Panc1 (cell line): Measurements from ENCODE around the gene GNAS-AS1. TPM values are rescaled to one million over a fixed set of nuclear protein-coding genes. Genes with fewer than 3 reads are reported as not detected.

ENCODE experiments used
- ATAC-seq: fragments of 200-7000 bp; cut with Tn5 transposase; 2 replicates; pipeline ENCODE4 v1.9.1; 2020; ENCODE audit warnings: mild to moderate bottlenecking, moderate library complexity
- BruUV-seq: library from RNA; stranded (reverse); fragments of 400-500 nt; replicated peaks from 2 replicates; lab custom pipeline; 2021; lab: Mats Ljungman, UMichigan
- CTCF ChIA-PET: fragments of 300-600 bp; sonication (Branson Sonifier 250); formaldehyde crosslinking; loops from one replicate; lab custom pipeline; 2022; ENCODE audit warnings: antibody characterized with exemption; lab: Charles Lee
- POLR2A ChIA-PET: fragments of 300-600 bp; sonication (Branson Sonifier 250); formaldehyde crosslinking; loops from one replicate; lab custom pipeline; 2022; ENCODE audit warnings: antibody characterized with exemption; lab: Charles Lee
- DNase-seq: peaks from one replicate; pipeline ENCODE4 v3.0.0-alpha.2; 2010; ENCODE audit warnings: low read depth, low spot score
- H3K27ac ChIP-seq: 2 replicates; pipeline ENCODE4 v1.5.1; 2011; ENCODE audit warnings: mild to moderate bottlenecking, low read length, inconsistent platforms
- H3K27me3 ChIP-seq: fragments of 200-500 bp; sonication (Bioruptor generic); 2 replicates; pipeline ENCODE4 v1.6.0; 2014; ENCODE audit warnings: low read length, inconsistent platforms; ENCODE audit not compliant: control insufficient read depth, insufficient read depth
- H3K36me3 ChIP-seq: fragments of 200-500 bp; sonication (Bioruptor generic); 2 replicates; pipeline ENCODE4 v1.5.1; 2014; ENCODE audit warnings: inconsistent platforms, mild to moderate bottlenecking, low read length, moderate library complexity; ENCODE audit not compliant: control insufficient read depth, insufficient read depth
- H3K4me1 ChIP-seq: 2 replicates; pipeline ENCODE4 v1.5.1; 2011; ENCODE audit warnings: inconsistent platforms, mild to moderate bottlenecking, low read length, moderate library complexity; ENCODE audit not compliant: control insufficient read depth, insufficient read depth
- H3K4me3 ChIP-seq, 2 experiments: 2 replicates each; pipeline ENCODE4 v1.5.1; 2011 to 2012; ENCODE audit warnings: low read depth in 2 of 2, low read length in 2 of 2, mild to moderate bottlenecking in 2 of 2, inconsistent platforms in 1 of 2, moderate library complexity in 1 of 2
- H3K9me3 ChIP-seq: fragments of 200-500 bp; sonication (Bioruptor generic); 2 replicates; pipeline ENCODE4 v1.5.1; 2014; ENCODE audit warnings: low read depth, mild to moderate bottlenecking, inconsistent platforms, low read length, moderate library complexity; ENCODE audit not compliant: control insufficient read depth, insufficient read depth
- POLR2AphosphoS5 ChIP-seq: IDR thresholded peaks from 2 replicates; pipeline ENCODE4 v1.6.1; 2012; ENCODE audit warnings: mild to moderate bottlenecking, low read depth, low read length, moderate library complexity
- REST ChIP-seq, 2 experiments: IDR thresholded peaks; 2 replicates each; pipeline ENCODE4 v1.6.1; 2011 to 2012; ENCODE audit warnings: low read depth in 2 of 2, control low read depth in 1 of 2, low read length in 1 of 2, mild to moderate bottlenecking in 1 of 2, moderate library complexity in 1 of 2; ENCODE audit not compliant: insufficient read depth in 1 of 2
- SIN3A ChIP-seq: IDR thresholded peaks from 2 replicates; pipeline ENCODE4 v1.6.1; 2012; ENCODE audit warnings: low read depth, mild to moderate bottlenecking, low read length, moderate library complexity, borderline replicate concordance; ENCODE audit not compliant: insufficient read depth
- TCF7L2 ChIP-seq: IDR thresholded peaks from 2 replicates; pipeline ENCODE4 v1.6.1; 2011; ENCODE audit warnings: mild to moderate bottlenecking, low read depth, low read length, inconsistent platforms
- in situ Hi-C: cut with HindIII; loops from 2 replicates; pipeline ENCODE4 v1.10.0; 2016; ENCODE audit warnings: low sequenced_read_pairs, low pct_unique_long_range_greater_than_20kb
- intact Hi-C: fragments of 100-400 bp; cut with micrococcal nuclease; formaldehyde crosslinking; loops from one replicate; pipeline ENCODE4 v1.10.0; 2022; ENCODE audit not compliant: unreplicated experiment
- total RNA-seq: library from RNA; stranded (reverse); gene quantifications from one replicate; pipeline ENCODE4 v1.2.1, GENCODE V29; 2021; ENCODE audit not compliant: unreplicated experiment
- TF ChIP-seq, protein P1 (sequence below): fragments of 450-650 bp; IDR thresholded peaks from 2 replicates; pipeline ENCODE4 v1.5.1; 2017; ENCODE audit warnings: mild to moderate bottlenecking

Gene GNAS-AS1
- total RNA-seq, 1 experiment from 2014 or later: not detected

- Histone ChIP-seq H3K4me1 (no peaks in the 10 kb centered on the region), H3K36me3 (no peaks in the 10 kb centered on the region), H3K4me3 (no peak overlapping the region), H3K27me3 (no peaks in the 10 kb centered on the region), H3K9me3 (no peaks in the 10 kb centered on the region), H3K27ac (no peak overlapping the region)
- ChIA-PET POLR2A (no interaction called here), CTCF (no interaction called here)
- DNase-seq (no peak), ATAC-seq (no peak)
- no TSS peak for BruUV-seq
- in situ Hi-C loops: no loop called here
- intact Hi-C loops: no loop called here
- TF ChIP-seq, protein P1, sequence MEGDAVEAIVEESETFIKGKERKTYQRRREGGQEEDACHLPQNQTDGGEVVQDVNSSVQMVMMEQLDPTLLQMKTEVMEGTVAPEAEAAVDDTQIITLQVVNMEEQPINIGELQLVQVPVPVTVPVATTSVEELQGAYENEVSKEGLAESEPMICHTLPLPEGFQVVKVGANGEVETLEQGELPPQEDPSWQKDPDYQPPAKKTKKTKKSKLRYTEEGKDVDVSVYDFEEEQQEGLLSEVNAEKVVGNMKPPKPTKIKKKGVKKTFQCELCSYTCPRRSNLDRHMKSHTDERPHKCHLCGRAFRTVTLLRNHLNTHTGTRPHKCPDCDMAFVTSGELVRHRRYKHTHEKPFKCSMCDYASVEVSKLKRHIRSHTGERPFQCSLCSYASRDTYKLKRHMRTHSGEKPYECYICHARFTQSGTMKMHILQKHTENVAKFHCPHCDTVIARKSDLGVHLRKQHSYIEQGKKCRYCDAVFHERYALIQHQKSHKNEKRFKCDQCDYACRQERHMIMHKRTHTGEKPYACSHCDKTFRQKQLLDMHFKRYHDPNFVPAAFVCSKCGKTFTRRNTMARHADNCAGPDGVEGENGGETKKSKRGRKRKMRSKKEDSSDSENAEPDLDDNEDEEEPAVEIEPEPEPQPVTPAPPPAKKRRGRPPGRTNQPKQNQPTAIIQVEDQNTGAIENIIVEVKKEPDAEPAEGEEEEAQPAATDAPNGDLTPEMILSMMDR: no peak
- TF ChIP-seq SIN3A: no peak
- TF ChIP-seq POLR2AphosphoS5: no peak
- no peak for TF ChIP-seq REST (IDR thresholded peaks at IDR 0.05; ENCODE audit: insufficient read depth in 1 of 2, low read depth in 2 of 2, low read length in 1 of 2)
- no peak for TF ChIP-seq TCF7L2
Measured at GRCh38 chr20:58810116-58810878, 40.4 kb downstream of the GNAS-AS1 start.

DNA sequence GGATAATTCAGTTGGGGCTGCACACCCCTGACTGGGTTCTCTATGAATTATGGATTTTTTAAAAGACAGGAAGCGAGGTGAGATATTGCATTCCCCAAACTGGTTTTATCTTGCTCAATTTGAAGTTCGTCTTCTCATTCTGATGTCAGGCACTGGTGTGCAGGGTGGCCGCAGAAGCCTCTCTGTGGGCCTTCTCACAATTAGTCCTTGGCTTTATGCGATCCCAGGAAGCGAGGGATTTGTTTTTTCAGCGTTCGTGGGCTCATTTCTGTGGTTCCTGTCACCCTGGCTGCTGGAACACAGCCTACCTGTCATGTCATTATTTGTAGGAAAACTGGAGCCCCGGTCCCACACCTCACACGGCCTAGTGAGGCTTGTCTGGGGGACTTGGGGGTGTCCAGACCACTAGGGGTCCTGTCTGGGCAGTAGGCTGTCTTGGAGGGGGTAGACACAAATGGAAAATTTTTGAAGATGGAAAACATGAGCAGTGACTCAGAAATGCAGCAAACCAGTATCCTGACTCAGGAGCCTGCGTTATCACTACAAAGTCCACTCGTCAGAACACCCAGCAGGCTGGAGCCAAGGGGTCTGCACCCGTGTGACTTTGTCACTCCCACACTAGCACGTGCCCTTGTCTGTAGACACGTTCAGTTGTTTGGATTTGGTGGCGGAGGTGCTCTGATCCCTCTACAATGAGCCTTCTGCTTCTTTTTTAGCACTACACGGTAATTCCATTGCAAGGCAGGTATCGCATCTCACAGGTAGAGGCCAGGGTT lies 42.2 kb downstream of the GNAS-AS1 start:
- BruUV-seq: no TSS peak
- ChIA-PET POLR2A (no interaction called here), CTCF (no interaction called here)
- Histone ChIP-seq H3K27ac (no peak overlapping the region), H3K36me3 (no peaks in the 10 kb centered on the region), H3K9me3 (no peaks in the 10 kb centered on the region), H3K4me1 (no peaks in the 10 kb centered on the region), H3K4me3 (no peak overlapping the region), H3K27me3 (no peaks in the 10 kb centered on the region)
- DNase-seq (no peak), ATAC-seq (no peak)
- intact Hi-C loops: no loop called here
- in situ Hi-C loops: no loop called here
- TF ChIP-seq, protein P1: no peak
- TF ChIP-seq TCF7L2: no peak
- TF ChIP-seq REST (IDR thresholded peaks at IDR 0.05; ENCODE audit: insufficient read depth in 1 of 2, low read depth in 2 of 2, low read length in 1 of 2): no peak
- TF ChIP-seq POLR2AphosphoS5: no peak
- no peak for TF ChIP-seq SIN3A
